HTERT RPE-1 (cell line): ENCODE data around the gene EML6.

Experiments used
- in situ Hi-C: fragments of 300-500 bp; cut with MboI; formaldehyde crosslinking; loops from 4 replicates; pipeline ENCODE4 v1.14.3; 2020; ENCODE audit warnings: low sequenced_read_pairs

Gene EML6

DNA sequence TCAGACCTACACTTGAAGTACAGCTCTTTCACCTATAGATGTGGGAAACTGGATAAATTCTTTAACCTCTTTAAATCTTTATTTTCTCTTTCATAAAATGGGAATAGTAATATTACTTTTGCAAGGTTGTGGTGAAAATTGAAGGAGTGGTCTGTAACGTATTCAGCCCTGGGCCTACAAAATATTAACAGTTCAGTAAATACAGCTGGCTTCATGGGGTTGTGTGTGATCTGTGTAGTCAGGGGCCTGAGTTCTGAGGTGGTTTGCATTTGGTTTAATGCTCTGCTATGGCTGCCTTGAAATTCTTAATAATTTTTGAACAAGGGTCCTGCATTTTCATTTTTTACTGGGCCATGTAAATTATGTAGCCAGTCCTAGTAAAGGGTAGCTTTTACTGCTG, 16.8 kb upstream of the EML6 start:
- in situ Hi-C loops = no loop called here

DNA sequence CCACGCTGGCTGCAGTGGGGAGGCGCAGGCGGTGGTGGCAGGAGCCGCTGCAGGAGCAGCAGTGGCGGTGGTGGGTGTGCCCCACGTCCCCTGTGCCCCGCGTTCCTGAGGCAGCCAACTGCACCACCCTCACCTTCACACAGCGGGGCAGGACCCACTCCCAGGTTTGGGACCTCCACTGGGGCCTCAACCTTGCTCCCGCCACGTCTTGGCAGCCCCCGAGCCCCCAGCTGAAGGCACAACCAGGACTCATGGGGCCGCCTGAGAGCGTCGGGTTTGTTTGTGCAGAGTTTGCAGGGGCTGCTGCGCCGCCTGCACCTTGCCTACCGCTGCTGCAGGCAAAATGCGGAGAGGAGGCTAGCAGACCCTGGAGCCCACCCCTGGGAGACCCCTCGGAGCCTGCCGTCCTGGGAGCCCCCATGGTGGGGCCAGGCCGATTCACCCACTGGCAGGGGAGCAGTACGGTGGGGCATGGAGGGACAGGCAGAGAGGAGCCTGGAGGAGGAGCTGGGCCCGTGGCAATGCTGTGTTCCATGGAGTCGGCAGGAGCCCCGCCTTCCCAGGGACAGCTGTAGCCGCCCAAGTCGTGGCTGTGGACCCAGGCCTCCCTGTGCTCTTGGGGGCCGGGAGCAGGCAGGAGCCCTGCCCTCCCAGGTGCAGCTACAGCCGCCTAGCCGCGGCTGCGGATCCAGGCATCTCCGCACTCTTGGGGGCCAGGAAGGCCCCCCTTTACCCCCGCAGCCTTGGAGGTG, 14.7 kb upstream of the EML6 start:
- in situ Hi-C loops = no loop called here

DNA sequence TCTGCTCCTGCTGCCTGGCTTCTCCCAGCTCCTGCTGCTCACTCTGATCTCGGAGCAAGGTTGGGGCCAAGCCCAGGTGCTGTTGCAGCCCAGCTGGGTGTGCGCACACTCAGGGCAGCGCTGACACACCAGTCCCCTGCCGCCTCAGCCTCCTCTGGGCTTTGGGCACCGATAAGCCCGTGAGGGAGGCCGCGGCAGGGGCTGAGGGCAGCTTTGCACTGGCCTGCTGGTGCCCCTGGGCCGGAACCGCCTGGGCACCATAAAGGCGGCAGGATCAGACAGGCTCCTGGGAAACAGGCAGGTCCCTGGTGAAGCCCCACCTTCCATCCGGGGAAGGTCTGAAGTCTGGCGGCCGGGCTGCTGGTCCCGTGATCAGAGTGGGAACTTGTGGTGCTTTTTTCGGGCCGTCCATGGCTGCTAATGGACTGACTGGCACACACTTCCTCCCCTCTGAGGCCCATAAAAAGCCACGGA, 14.1 kb upstream of the EML6 start:
- in situ Hi-C loops = no loop called here

DNA sequence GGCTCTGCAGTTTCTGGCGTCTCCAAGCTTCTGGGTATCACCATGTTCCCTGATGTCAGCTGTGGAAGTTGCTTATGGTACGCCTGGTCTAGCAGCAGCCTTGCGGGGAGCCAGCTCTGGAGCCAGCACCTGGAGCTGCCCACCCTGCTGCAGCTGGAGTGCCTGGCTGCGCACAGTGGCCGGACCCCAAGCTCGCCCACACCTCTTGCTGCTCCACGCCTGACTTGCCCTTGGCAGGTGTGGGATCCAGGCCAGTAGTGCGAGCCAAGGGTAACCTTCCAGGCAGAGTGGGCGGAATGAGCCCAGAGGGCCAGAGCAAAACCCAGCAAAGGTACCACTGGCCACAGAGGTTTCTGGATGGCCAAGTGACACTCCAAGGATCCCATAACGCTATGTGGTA, 13.2 kb upstream of the EML6 start:
- in situ Hi-C loops = no loop called here

DNA sequence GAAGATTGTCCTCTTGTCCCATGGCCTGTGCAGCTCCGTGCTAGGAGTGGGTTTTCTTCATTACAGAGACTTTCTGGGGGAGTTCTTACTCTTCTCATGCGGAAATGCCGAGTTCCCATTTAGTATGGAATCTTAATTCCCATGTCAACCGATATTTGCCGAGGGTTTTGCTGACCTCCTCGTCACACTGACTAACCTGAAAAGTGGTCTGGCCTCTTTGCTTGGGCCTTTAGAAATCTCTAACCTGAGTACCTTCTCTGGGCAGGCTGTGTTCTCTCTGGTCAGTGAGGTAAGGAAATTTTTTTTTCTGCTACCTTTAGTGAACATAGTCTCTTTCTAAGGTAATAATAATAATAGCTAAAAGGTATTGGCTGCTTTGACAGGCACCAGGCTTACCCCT, 10.9 kb upstream of the EML6 start:
- in situ Hi-C loops = no loop called here

DNA sequence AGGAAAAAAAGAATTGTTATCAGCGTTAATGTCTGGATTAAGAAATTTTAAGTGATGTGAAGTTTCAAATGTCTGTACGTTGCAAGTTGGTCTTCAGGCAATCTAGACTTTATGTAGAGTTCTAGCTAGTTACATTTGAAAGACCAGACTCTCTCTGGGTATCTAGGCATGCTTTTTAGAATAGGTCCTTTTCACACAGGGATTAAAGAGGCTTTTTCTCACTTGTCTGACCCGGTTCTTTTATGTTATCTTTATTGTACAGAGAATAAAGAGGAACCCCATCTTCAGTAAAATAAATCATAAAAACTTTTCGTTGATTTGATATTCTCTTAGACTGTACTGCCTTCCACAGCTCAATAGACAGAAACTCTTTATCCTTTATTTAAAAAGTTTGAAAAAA, 8.5 kb upstream of the EML6 start:
- in situ Hi-C loops = no loop called here

DNA sequence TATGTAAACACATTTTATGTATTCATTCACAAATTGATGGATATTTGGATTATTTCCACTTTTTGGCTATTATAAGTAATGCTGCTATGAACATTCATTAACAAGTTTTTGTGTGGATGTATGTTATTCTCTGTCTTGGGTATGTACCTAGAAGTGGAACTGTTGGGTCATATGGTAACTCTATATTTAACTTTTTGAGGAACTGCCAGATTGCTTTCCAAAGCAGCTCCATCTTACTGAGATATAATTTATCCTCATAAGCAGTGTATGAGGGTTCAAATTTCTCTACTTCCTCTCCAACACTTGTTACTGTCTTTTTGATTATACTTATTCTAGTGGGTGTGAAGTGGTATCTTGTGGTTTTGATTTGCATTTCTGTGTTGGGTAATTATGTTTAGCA, 7.1 kb upstream of the EML6 start:
- in situ Hi-C loops = no loop called here

DNA sequence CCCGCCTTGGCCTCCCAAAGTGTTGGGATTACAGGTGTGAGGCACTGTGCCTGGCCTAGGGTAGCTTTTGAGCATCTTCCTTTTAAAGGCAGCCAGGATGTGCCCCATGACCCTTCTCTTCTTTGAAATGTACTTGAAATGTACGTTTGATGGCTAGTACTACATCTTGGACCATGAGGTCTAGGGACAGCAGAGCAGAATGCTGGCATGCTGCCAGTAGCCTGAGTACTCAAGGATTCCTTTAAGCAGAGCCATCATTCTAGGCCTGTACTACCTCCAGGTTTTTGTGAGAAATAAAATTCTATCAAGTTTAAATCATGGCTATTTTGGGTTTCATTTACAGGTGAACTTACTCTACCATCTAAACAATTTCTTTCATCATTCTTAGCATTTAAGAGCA, 2.9 kb upstream of the EML6 start:
- in situ Hi-C loops = no loop called here

DNA sequence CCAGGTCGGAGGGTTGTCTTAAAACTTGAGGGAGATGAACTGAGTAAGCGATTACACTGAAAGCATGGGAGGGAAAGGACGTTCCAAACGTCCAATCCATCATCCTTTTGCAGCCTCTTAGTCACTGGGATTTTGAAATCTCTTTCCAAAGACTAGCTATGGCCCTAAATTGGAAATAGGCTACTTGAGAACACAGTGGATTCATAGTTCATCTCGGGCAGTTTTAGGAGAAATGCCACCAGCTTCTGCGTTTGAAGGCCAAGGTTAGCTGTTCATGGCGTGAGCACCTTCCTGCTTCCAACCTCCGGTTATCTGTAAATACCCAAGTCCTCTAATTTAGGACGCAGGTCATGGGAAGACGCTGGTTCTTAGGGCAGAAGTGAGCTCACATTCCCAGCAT, 821 bp upstream of the EML6 start:
- in situ Hi-C loops = no loop called here

DNA sequence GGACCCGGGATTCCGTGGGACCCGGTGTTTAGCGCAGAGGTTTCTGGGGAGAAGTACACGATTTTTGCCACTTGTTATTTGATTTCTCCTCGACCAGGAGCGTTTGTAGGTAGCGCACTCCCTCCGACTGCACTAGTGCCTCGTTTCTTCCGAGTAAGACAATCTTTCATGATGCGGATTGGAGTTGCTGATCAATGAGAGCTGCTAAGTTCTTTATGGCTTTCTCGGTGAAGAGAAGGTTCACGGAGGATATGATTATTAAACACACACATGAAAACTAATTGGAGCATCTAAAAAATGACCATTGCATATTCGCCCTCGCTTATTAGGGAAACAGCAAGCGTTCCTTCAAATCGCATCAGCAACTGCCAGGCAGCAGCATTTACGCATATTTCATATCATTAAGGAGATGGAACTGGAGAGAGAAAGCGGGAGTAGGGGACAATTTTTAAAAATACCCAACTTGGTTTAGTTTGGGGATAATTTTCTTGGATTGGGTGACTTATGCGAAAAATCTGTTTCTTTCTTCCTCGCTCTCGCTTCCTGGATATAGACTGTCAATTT, 616 bp downstream of the EML6 start:
- in situ Hi-C loops = no loop called here

DNA sequence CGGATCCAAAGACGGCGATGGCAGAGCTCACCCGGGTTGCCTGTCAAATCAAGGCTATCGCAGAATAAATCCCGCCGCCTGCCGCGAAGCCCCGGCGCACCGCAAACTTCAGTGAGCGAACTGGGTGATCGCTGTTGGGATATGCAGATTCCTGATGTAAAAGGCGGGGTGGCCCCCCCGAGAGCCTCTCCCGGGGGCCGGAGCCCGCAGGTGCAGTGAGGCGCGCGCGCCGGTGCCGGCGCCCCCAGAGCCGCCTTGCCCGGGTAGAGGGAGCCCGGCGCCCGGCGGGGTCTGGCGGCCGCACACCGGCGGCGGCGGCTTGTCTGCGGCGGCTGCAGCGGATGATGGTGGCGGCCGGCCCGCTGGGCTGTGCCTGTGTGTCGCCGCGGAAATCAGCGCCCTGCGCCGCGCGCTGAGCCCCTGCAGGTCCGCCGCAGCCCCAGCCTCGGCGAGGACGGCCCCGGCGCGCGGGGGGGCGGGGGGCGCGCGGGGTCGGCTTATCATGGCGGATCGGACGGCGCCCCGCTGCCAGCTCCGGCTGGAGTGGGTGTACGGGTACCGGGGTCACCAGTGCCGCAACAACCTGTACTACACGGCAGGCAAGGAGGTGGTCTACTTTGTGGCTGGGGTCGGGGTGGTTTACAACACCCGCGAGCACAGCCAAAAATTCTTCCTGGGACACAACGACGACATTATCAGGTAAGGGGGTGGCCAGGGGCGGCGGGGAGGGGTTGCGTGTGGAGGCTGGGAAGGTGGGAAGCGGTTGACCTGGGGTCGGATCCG, 1.3 kb downstream of the EML6 start:
- in situ Hi-C loops = no loop called here

DNA sequence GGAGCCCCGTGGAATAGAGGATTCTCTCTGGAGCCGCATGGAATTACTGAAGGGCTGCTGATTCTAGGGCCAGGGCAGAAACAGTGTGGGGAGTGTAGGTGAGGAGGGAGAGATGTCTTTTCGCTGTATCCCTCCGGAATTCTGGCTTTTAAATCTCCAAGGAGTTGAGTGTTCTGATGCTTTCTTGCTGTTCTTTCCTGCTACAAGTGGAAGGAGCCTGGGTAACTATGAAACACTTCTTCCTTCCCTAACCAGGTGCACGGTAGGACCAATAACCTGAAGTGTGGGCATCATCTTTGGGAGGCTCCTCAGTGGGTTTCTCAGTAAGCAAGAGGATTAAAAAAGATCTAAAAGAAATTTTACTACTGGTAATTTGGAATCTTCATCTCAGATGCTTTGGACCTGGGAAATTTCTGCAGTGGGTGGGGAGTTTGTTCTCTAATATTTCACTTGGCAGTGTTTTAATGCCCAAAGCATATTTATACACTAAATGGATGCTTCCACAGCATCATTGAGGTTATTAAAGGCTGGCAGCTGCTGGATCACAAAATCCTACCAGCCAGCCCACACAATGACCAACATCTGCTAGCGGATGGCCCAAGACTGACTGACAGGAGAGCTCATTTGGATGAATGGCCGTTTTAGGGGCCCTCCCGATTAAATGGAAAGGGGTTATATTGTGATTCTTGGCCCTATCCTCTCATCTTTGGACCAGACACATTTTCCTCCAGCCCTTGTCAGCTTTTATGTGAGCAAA, 2.1 kb downstream of the EML6 start:
- in situ Hi-C loops = no loop called here

DNA sequence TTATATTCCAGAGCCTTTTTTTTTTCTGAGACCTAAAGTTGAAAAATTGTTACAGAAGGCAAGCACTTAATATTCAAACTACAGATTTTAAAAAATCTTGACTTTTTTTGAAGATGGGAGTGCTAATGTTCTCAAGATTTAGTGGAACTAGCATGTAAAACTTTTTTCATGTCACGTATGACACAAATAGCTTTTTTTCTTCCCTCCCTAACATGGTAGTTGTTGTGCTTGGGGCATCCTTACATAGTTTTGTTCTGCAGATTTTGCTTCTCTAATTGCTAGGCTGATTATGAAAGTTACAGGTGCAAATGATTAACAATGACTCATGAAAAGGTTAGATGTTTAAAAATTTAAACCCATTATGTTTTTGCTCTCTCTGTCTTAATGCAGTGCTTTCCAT, 3.0 kb downstream of the EML6 start:
- in situ Hi-C loops = no loop called here

DNA sequence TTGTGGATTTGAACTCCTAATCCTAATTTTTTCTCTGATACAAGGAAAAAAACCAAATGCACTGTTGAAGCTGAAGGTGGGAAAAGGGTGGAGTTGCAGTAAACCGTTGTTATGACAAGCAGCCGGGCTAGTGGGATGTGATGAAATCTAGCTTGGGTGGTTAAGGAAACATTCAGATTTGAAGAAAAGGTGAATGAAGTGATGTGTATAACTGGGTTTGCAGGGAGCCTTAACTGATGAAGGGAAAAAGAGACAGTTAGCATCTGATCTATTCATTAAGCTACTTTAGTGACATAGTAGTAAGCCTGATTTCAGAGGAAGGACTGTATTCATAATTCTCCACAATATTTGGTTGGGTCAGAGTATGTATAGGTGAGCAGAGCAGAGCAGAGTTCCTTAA, 3.5 kb downstream of the EML6 start:
- in situ Hi-C loops = no loop called here

DNA sequence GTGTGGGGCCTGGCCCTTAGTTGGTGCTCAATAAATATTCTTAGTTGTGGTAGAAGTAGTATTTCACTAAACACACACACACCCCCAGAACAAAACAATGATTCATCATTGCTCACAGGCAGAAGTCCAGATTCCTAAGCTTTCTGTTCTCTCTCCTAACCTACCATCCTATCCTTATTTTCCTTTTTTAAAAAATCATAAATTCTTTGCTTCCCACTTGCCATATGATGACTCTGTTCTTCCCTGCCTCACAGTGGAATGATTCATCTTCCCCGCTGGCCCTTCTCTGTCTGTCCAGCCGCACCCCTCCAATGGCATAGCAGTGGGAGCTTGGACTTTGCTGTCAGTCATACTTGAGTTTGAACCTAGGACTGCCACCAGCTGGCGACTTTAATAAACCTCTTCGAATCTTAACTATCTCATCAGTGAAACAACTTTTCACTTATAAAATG, 5.2 kb downstream of the EML6 start:
- in situ Hi-C loops = no loop called here

DNA sequence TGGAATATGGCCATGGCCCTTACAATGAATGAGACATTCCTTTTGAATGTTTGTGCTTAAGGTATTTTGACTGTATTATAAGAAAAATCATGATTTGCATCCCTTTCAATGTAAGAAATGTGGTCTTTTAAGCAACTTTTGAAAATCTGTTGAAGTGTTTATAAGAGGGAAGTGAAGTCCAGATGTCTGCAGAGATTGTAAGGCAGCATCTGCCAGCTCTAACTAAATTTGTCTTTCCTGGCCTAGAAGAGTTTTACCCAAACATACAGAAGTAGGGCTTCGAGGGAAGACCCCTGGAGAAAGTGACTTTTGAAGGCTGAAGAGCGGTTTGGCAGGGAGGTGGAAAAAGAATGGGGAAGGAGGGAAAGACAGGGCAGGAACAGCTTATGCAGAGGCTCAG, 12.2 kb downstream of the EML6 start:
- in situ Hi-C loops = no loop called here

DNA sequence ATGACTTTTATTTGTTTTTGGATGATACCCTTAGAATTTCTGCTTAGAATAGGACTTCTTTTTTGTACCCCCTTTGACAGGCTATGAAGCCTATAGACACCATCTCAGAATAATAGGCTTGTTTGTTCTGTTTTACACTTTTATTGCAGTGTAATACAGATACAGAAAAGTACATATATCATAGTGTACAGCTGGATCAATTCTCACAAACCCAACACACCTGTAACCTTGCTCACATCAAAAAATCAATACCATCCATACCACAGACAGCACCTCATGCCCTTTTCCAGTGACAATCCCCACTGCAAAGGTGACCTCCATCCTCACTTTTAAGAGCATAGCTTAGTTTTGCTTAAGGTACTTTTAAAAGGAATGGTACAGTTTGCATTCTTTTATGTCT, 14.8 kb downstream of the EML6 start:
- in situ Hi-C loops = no loop called here

DNA sequence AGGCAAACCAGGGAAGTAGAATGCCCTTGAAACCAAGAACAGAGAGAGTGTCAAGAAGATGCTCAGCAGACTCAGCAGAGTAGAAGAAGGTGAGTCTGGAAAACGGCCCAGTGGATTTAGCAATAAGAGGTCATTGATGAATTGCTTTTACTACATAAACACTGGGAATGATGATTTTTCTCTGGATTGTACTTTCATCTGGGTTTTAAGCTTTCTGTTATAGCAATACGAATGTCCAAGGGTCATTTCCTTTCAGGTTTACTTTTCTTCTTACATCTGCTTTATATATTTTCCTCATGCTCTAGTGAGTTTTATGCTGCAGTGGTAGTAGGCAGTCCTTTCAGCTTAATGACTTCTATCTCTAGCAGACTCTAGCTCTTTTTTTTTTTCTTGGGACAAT, 16.9 kb downstream of the EML6 start:
- in situ Hi-C loops = no loop called here

DNA sequence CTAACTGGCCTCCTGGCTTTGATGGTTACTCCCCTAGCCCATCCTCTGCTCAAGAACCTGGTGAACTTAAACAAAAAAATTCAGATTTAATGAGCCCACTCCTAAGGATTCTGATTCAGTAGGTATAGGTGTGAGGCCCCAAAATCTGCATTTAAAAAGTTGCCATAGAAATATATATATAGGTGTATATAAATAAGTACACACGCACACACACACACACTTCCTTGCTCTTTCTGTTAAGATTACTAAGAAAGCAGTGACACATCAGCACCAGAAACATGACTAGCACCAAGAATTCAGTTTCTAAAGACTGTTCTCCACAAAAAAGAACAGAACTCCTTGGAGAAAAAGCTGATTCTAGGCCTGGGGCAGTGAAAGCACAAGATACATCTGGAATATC, 17.8 kb downstream of the EML6 start:
- in situ Hi-C loops = no loop called here

DNA sequence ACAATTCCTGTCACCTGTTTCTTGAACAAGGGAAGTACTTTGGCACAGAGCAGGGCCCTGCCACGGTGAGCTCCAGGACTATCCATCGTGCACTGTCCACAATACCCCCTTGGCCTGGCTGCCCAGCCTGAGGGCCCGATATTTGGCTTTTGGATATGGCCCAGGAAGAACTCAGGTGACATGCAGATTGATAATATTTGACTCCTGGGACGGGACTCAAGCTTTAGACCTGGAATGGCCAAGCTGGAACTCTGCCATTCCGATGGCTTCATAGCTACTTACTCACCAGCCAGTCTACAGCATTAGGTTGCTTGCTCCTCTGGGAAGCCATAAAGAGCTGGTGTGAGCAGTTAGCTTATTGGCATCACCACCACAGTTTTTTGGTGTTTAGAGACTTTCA, 26.6 kb downstream of the EML6 start:
- in situ Hi-C loops = no loop called here

DNA sequence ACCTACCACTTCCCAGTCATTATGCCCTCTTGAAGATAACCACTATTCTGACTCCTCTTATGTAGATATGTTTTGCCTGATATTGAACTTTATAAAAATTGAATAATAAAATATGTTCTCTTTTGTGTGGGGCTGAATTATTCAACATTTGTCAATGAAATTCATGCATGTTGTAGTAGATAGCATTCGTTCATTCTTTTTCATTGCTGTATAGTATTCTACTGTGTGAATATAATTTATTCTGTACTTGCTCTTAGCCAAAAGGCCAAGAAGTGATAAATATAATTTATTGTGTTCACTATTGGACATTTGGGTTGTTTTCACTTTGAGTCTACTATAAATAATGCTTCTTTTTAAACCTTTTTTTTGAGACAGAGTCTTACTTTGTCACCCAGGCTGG, 29.0 kb downstream of the EML6 start:
- in situ Hi-C loops = no loop called here
